Loucy (cell line): Measurements from ENCODE around the gene KRT86.

Source experiments
- H2AFZ ChIP-seq: fragments of 200-600 bp; sonication (generic); 2 replicates; pipeline ENCODE4 v1.6.0; 2016; ENCODE audit warnings: antibody characterized with exemption, mild to moderate bottlenecking, low read length, moderate library complexity
- H3F3A ChIP-seq: fragments of 200-600 bp; 2 replicates; pipeline ENCODE4 v1.6.0; 2016; ENCODE audit warnings: antibody characterized with exemption, low read depth, mild to moderate bottlenecking
- H3K27me3 ChIP-seq: fragments of 200-600 bp; sonication (generic); 2 replicates; pipeline ENCODE4 v1.6.1; 2014; ENCODE audit warnings: low read length, mild to moderate bottlenecking; ENCODE audit not compliant: insufficient read depth, poor library complexity, severe bottlenecking
- H3K36me3 ChIP-seq: fragments of 200-600 bp; sonication (generic); 2 replicates; pipeline ENCODE4 v1.6.1; 2016; ENCODE audit warnings: low read length; ENCODE audit not compliant: insufficient read depth
- H3K4me1 ChIP-seq: fragments of 200-600 bp; sonication (generic); 2 replicates; pipeline ENCODE4 v1.5.1; 2014; ENCODE audit warnings: low read length, mild to moderate bottlenecking; ENCODE audit not compliant: insufficient read depth, poor library complexity, severe bottlenecking
- H3K4me2 ChIP-seq: fragments of 200-600 bp; sonication (generic); 2 replicates; pipeline ENCODE4 v1.6.0; 2014; ENCODE audit warnings: antibody characterized with exemption, low read length, low read depth, mild to moderate bottlenecking; ENCODE audit not compliant: poor library complexity, severe bottlenecking
- H3K4me3 ChIP-seq: fragments of 200-600 bp; sonication (generic); 2 replicates; pipeline ENCODE4 v1.5.1; 2014; ENCODE audit warnings: low read length, mild to moderate bottlenecking, mixed read lengths; ENCODE audit not compliant: poor library complexity, severe bottlenecking
- H3K79me2 ChIP-seq: fragments of 200-600 bp; sonication (generic); 2 replicates; pipeline ENCODE4 v1.6.1; 2014; ENCODE audit warnings: low read length; ENCODE audit not compliant: insufficient read depth
- H3K9ac ChIP-seq: fragments of 200-600 bp; sonication (generic); 2 replicates; pipeline ENCODE4 v1.6.0; 2014; ENCODE audit warnings: mild to moderate bottlenecking, low read depth, low read length, moderate library complexity; ENCODE audit not compliant: poor library complexity, severe bottlenecking
- H3K9me2 ChIP-seq: fragments of 200-600 bp; sonication (generic); replicated peaks from 2 replicates; pipeline ENCODE4 v1.6.1; 2016; ENCODE audit warnings: low read depth, low read length, mixed read lengths
- H3K9me3 ChIP-seq: fragments of 200-600 bp; sonication (generic); 2 replicates; pipeline ENCODE4 v1.6.1; 2014; ENCODE audit warnings: mild to moderate bottlenecking, antibody characterized with exemption, low read length, low read depth; ENCODE audit not compliant: insufficient read depth
- H4K20me1 ChIP-seq: fragments of 200-600 bp; sonication (generic); 2 replicates; pipeline ENCODE4 v1.6.0; 2014; ENCODE audit warnings: antibody characterized with exemption, low read length, mild to moderate bottlenecking; ENCODE audit not compliant: insufficient read depth, poor library complexity, severe bottlenecking
- CTCF ChIP-seq: fragments of 200-600 bp; sonication (generic); conservative IDR thresholded peaks from 2 replicates; pipeline ENCODE4 v1.5.1; 2014; ENCODE audit warnings: mild to moderate bottlenecking, antibody characterized with exemption, low read length
- EZH2phosphoT487 ChIP-seq: fragments of 200-600 bp; IDR thresholded peaks from 2 replicates; pipeline ENCODE4 v1.6.1; 2018; ENCODE audit warnings: antibody characterized with exemption, mild to moderate bottlenecking, moderate library complexity, borderline replicate concordance

KRT86 gene

GRCh38 chr12:52232203-52232673 lies 42.2 kb upstream of the KRT86 start:
- H3F3A ChIP-seq: no peaks in the 10 kb centered on the region
- TF ChIP-seq EZH2phosphoT487 (no peak), CTCF (no peak)
- no peaks in the 10 kb centered on the region for H3K9me3 ChIP-seq
- no peak overlapping the region for H3K4me2 ChIP-seq
- no peaks in the 10 kb centered on the region for H3K36me3 ChIP-seq
- no peaks in the 10 kb centered on the region for H3K27me3 ChIP-seq
- no peaks in the 10 kb centered on the region for H3K9me2 ChIP-seq
- no peak overlapping the region for H3K4me3 ChIP-seq
- no peaks in the 10 kb centered on the region for H3K79me2 ChIP-seq
- no peaks in the 10 kb centered on the region for H3K4me1 ChIP-seq
- H3K9ac ChIP-seq: no peak overlapping the region
- H4K20me1 ChIP-seq: no peaks in the 10 kb centered on the region
- H2AFZ ChIP-seq: no peak overlapping the region

- Histone ChIP-seq H3K4me2 (no peak within 1 kb of the TSS), H3K9me2 (no peaks in the 10 kb centered on the region), H3K9ac (no peak within 1 kb of the TSS), H3F3A (no peaks in the 10 kb centered on the region), H3K79me2 (no peaks in the 10 kb centered on the region), H3K9me3 (no peaks in the 10 kb centered on the region), H4K20me1 (no peaks in the 10 kb centered on the region), H3K4me1 (no peaks in the 10 kb centered on the region), H3K36me3 (no peaks in the 10 kb centered on the region), H3K27me3 (no peaks in the 10 kb centered on the region), H2AFZ (no peak within 1 kb of the TSS), H3K4me3 (no peak within 1 kb of the TSS)
- TF ChIP-seq CTCF (no peak), EZH2phosphoT487 (no peak)
Observed at GRCh38 chr12:52232674-52233461, 41.6 kb upstream of the KRT86 start, which contains the start of gene KRT7. Gene KRT7, plus strand, starts transcription at chr12:52233243. Its CDS starts 54 bp downstream, at chr12:52233297.

- H2AFZ ChIP-seq: no peak overlapping the region
- H4K20me1 ChIP-seq: no peaks in the 10 kb centered on the region
- no peaks in the 10 kb centered on the region for H3K9me2 ChIP-seq
- H3K4me2 ChIP-seq: no peak overlapping the region
- TF ChIP-seq EZH2phosphoT487 (no peak), CTCF (no peak)
- H3K9me3 ChIP-seq: no peaks in the 10 kb centered on the region
- H3K4me3 ChIP-seq: no peak overlapping the region
- H3K36me3 ChIP-seq: no peaks in the 10 kb centered on the region
- no peaks in the 10 kb centered on the region for H3K4me1 ChIP-seq
- no peaks in the 10 kb centered on the region for H3K27me3 ChIP-seq
- no peaks in the 10 kb centered on the region for H3K79me2 ChIP-seq
- H3K9ac ChIP-seq: no peak overlapping the region
- no peaks in the 10 kb centered on the region for H3F3A ChIP-seq
Observed at GRCh38 chr12:52233462-52234207, 40.8 kb upstream of the KRT86 start.
